Muscle layer of colon (tissue), 2 donors: ENCODE results near the gene KIF22.
A peak's percentile ranks its signal among the peaks of the same experiment; 100 is the strongest.
"Not testable (repeated sequence)": the region's sequence is repeated elsewhere in the genome, so short reads cannot be mapped to it uniquely, and the experiment has no call there.

Experiments used
- H3K27ac ChIP-seq: one replicate; pipeline ENCODE4 v1.7.0; 2013; ENCODE audit warnings: low read depth, mild to moderate bottlenecking, low read length, moderate library complexity
- H3K27me3 ChIP-seq, 2 donors: one replicate each; pipeline ENCODE4 v1.7.0; 2013; ENCODE audit warnings: low read length in 2 of 2, mild to moderate bottlenecking in 2 of 2; ENCODE audit not compliant: insufficient read depth in 2 of 2, control insufficient read depth in 1 of 2
- H3K36me3 ChIP-seq: one replicate; pipeline ENCODE4 v1.7.0; 2013; ENCODE audit warnings: mild to moderate bottlenecking, low read length; ENCODE audit not compliant: insufficient read depth
- H3K4me1 ChIP-seq: one replicate; pipeline ENCODE4 v1.7.0; 2013; ENCODE audit warnings: mild to moderate bottlenecking, low read length; ENCODE audit not compliant: insufficient read depth
- H3K4me3 ChIP-seq, 2 donors: one replicate each; pipeline ENCODE4 v1.7.0; 2013; ENCODE audit warnings: low read length in 2 of 2, low read depth in 1 of 2, mild to moderate bottlenecking in 1 of 2, moderate library complexity in 1 of 2
- H3K9ac ChIP-seq: one replicate; pipeline ENCODE4 v1.7.0; 2013; ENCODE audit warnings: low read length
- H3K9me3 ChIP-seq: one replicate; pipeline ENCODE4 v1.7.0; 2013; ENCODE audit warnings: mild to moderate bottlenecking, low read length
- donor health status: abdominal sarcoma.
- donor health status: Adenocarcinoma of cecum.

Gene KIF22

GRCh38 chr16:29769507-29769906 is 21.0 kb upstream of the KIF22 start:
- H3K27me3 ChIP-seq, result no peaks in the 10 kb centered on the region
- H3K4me3 ChIP-seq, result no peak overlapping the region
- H3K4me1 ChIP-seq, result no peaks in the 10 kb centered on the region
- no peaks in the 10 kb centered on the region for H3K36me3 ChIP-seq
- H3K27ac ChIP-seq, result no peak overlapping the region
- no peaks in the 10 kb centered on the region for H3K9me3 ChIP-seq
- H3K9ac ChIP-seq, result no peak overlapping the region

- no peaks in the 10 kb centered on the region for H3K9me3 ChIP-seq
- no peak overlapping the region for H3K4me3 ChIP-seq
- no peaks in the 10 kb centered on the region for H3K27me3 ChIP-seq
- no peak overlapping the region for H3K9ac ChIP-seq
- H3K4me1 ChIP-seq, result no peaks in the 10 kb centered on the region
- no peaks in the 10 kb centered on the region for H3K36me3 ChIP-seq
- H3K27ac ChIP-seq, result no peak overlapping the region
Measured at GRCh38 chr16:29770250-29770929, 20.2 kb upstream of the KIF22 start.

GRCh38 chr16:29772330-29772729 is 18.2 kb upstream of the KIF22 start:
- H3K36me3 ChIP-seq, H3K9me3 ChIP-seq, H3K27me3 ChIP-seq, H3K9ac ChIP-seq, H3K4me1 ChIP-seq, H3K27ac ChIP-seq, H3K4me3 ChIP-seq: not testable (repeated sequence)

GRCh38 chr16:29774730-29775129 is 15.8 kb upstream of the KIF22 start:
- Histone ChIP-seq H3K9me3 (no peaks in the 10 kb centered on the region), H3K36me3 (no peaks in the 10 kb centered on the region), H3K9ac (no peak overlapping the region), H3K27ac (no peak overlapping the region), H3K4me1 (no peaks in the 10 kb centered on the region), H3K27me3 (no peaks in the 10 kb centered on the region), H3K4me3 (no peak overlapping the region)

- no peak overlapping the region for H3K27ac ChIP-seq
- H3K27me3 ChIP-seq, result no peaks in the 10 kb centered on the region
- no peaks in the 10 kb centered on the region for H3K9me3 ChIP-seq
- H3K4me3 ChIP-seq, result no peak overlapping the region
- H3K4me1 ChIP-seq, result no peaks in the 10 kb centered on the region
- no peak overlapping the region for H3K9ac ChIP-seq
- no peaks in the 10 kb centered on the region for H3K36me3 ChIP-seq
Measured at GRCh38 chr16:29775742-29776408, 14.7 kb upstream of the KIF22 start.

GRCh38 chr16:29777576-29778350 is 12.8 kb upstream of the KIF22 start, which contains the start of gene ZG16:
TSS of gene ZG16 (plus strand) at chr16:29778256. CDS start at chr16:29779267, 1,011 bp downstream.
- H3K36me3 ChIP-seq, result no peaks in the 10 kb centered on the region
- no peaks in the 10 kb centered on the region for H3K4me1 ChIP-seq
- H3K4me3 ChIP-seq, result no peak within 1 kb of the TSS
- H3K9ac ChIP-seq, result no peak within 1 kb of the TSS
- H3K27me3 ChIP-seq, result no peaks in the 10 kb centered on the region
- no peak within 1 kb of the TSS for H3K27ac ChIP-seq
- H3K9me3 ChIP-seq, result no peaks in the 10 kb centered on the region

GRCh38 chr16:29779474-29779873 is 11.1 kb upstream of the KIF22 start:
- Histone ChIP-seq H3K36me3 (no peaks in the 10 kb centered on the region), H3K9me3 (no peaks in the 10 kb centered on the region), H3K27ac (no peak overlapping the region), H3K9ac (no peak overlapping the region), H3K4me1 (no peaks in the 10 kb centered on the region), H3K4me3 (no peak overlapping the region), H3K27me3 (no peaks in the 10 kb centered on the region)

- H3K36me3 ChIP-seq, H3K27ac ChIP-seq, H3K27me3 ChIP-seq, H3K4me1 ChIP-seq, H3K9me3 ChIP-seq, H3K9ac ChIP-seq, H3K4me3 ChIP-seq: not testable (repeated sequence)
Measured at GRCh38 chr16:29783094-29783953, 7.2 kb upstream of the KIF22 start.

- Histone ChIP-seq H3K36me3 (no peaks in the 10 kb centered on the region), H3K9ac (no peak overlapping the region), H3K4me1 (peaks cover 6% of the 10 kb centered on the region), H3K27me3 (no peaks in the 10 kb centered on the region), H3K9me3 (no peaks in the 10 kb centered on the region), H3K4me3 (no peak overlapping the region), H3K27ac (no peak overlapping the region)
Measured at GRCh38 chr16:29784157-29784556, 6.4 kb upstream of the KIF22 start.

GRCh38 chr16:29784901-29785500 is 5.5 kb upstream of the KIF22 start:
- Histone ChIP-seq H3K27ac (no peak overlapping the region), H3K36me3 (no peaks in the 10 kb centered on the region), H3K27me3 (no peaks in the 10 kb centered on the region), H3K9me3 (no peaks in the 10 kb centered on the region), H3K4me1 (peaks cover 6% of the 10 kb centered on the region), H3K4me3 (peak overlapping the region in 1 of 2 donors; percentile 38), H3K9ac (no peak overlapping the region)

- not testable (repeated sequence) for H3K27me3 ChIP-seq
Measured at GRCh38 chr16:29787155-29787554, 3.4 kb upstream of the KIF22 start.

More at GRCh38 chr16:29787155-29787554, 3.4 kb upstream of the KIF22 start:
- H3K4me3 ChIP-seq, H3K27ac ChIP-seq, H3K36me3 ChIP-seq, H3K9me3 ChIP-seq, H3K9ac ChIP-seq: not testable (repeated sequence)
- peaks cover 16% of the 10 kb centered on the region for H3K4me1 ChIP-seq
